H1 (cell line): ENCODE results near the gene PNPLA1. TPM values are rescaled to one million over a fixed set of nuclear protein-coding genes. Genes with fewer than 3 reads are reported as not detected.

ENCODE experiments used
- KDM5A ChIP-seq: fragments of 200-600 bp; IDR thresholded peaks from 2 replicates; pipeline ENCODE4 v1.7.1; 2012; ENCODE audit warnings: mild to moderate bottlenecking, low read length, inconsistent platforms, mixed read lengths
- polyA plus RNA-seq, 7 experiments: library from polyadenylated mRNA; depleted of rRNA in 3 of 7; stranded (reverse) in 5 of 7; unstranded in 2 of 7; fragments of >200 nt in 5 of 7; fragments of 200-250 nt in 2 of 7; gene quantifications; 1 replicate in 5 of 7; 2 replicates in 1 of 7; 4 replicates in 1 of 7; pipeline versions ENCODE4 v1.2.1 to v1.2.3, GENCODE V29; 2011 to 2013; ENCODE audit warnings: missing spikeins in 2 of 7, mixed read lengths in 2 of 7
- total RNA-seq: library from RNA; stranded (reverse); fragmentation: NEBNext Ultra II Directional; extraction: Animal tissue kit (Norgen Biotek cat#: 25700); gene quantifications from 2 replicates; pipeline ENCODE4 v1.2.1, GENCODE V29; 2021

The PNPLA1 gene
- total and polyA plus RNA-seq, 2 of the 8 experiments (the other 6 are each of a cell fraction or from before 2014, with no cell fraction given) = not detected

GRCh38 chr6:36330366-36330765 lies 60.5 kb downstream of the PNPLA1 start (continued):
- TF ChIP-seq KDM5A = no peak
